ENCODE measurements around the gene LAMA5.

Gene LAMA5

GRCh38 chr20:62350629-62351422 is 16.3 kb downstream of the LAMA5 start:
- no peak for DNase-seq (ENCODE audit: low read depth)
- H3K4me3 ChIP-seq (ENCODE audit: low read depth, low read length): no peak overlapping the region
- TF ChIP-seq CTCF (IDR thresholded peaks at IDR 0.05; ENCODE audit: control insufficient read depth, extremely low read depth, insufficient read depth): no peak

- no peak overlapping the region for H3K4me3 ChIP-seq (ENCODE audit: low read depth, low read length)
- no peak for TF ChIP-seq CTCF (IDR thresholded peaks at IDR 0.05; ENCODE audit: control insufficient read depth, extremely low read depth, insufficient read depth)
- DNase-seq (ENCODE audit: low read depth): no peak
These were observed 16.9 kb downstream of the LAMA5 start for GRCh38 chr20:62350098-62350628.

- TF ChIP-seq CTCF (IDR thresholded peaks at IDR 0.05; ENCODE audit: control insufficient read depth, extremely low read depth, insufficient read depth): no peak
- H3K4me3 ChIP-seq (ENCODE audit: low read depth, low read length): no peak overlapping the region
These were observed 17.5 kb downstream of the LAMA5 start for GRCh38 chr20:62349556-62350097.

GRCh38 chr20:62348604-62349003 is 18.5 kb downstream of the LAMA5 start:
- TF ChIP-seq CTCF (IDR thresholded peaks at IDR 0.05; ENCODE audit: control insufficient read depth, extremely low read depth, insufficient read depth): no peak
- DNase-seq (ENCODE audit: low read depth): no peak
- no peak overlapping the region for H3K4me3 ChIP-seq (ENCODE audit: low read depth, low read length)

More at GRCh38 chr20:62349556-62350097, 17.5 kb downstream of the LAMA5 start:
- no peak for DNase-seq (ENCODE audit: low read depth)

GRCh38 chr20:62347445-62347844 is 19.7 kb downstream of the LAMA5 start:
- no peak overlapping the region for H3K4me3 ChIP-seq (ENCODE audit: low read depth, low read length)
- DNase-seq (ENCODE audit: low read depth): no peak
- no peak for TF ChIP-seq CTCF (IDR thresholded peaks at IDR 0.05; ENCODE audit: control insufficient read depth, extremely low read depth, insufficient read depth)

GRCh38 chr20:62347151-62347404 is 20.0 kb downstream of the LAMA5 start:
- H3K4me3 ChIP-seq (ENCODE audit: low read depth, low read length): no peak overlapping the region
- no peak for TF ChIP-seq CTCF (IDR thresholded peaks at IDR 0.05; ENCODE audit: control insufficient read depth, extremely low read depth, insufficient read depth)
- DNase-seq (ENCODE audit: low read depth): no peak

All from LNCaP clone FGC (cell line).